HG03196 (cell line): ENCODE measurements around the gene OR10AG1.

Source experiments
- ATAC-seq: cut with Tn5 transposase; IDR thresholded peaks from one replicate; pipeline ENCODE4 v1.9.1; 2021; ENCODE audit not compliant: unreplicated experiment

OR10AG1 gene, protein sequence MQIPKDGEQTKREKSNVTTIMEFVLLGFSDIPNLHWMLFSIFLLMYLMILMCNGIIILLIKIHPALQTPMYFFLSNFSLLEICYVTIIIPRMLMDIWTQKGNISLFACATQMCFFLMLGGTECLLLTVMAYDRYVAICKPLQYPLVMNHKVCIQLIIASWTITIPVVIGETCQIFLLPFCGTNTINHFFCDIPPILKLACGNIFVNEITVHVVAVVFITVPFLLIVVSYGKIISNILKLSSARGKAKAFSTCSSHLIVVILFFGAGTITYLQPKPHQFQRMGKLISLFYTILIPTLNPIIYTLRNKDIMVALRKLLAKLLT

DNA sequence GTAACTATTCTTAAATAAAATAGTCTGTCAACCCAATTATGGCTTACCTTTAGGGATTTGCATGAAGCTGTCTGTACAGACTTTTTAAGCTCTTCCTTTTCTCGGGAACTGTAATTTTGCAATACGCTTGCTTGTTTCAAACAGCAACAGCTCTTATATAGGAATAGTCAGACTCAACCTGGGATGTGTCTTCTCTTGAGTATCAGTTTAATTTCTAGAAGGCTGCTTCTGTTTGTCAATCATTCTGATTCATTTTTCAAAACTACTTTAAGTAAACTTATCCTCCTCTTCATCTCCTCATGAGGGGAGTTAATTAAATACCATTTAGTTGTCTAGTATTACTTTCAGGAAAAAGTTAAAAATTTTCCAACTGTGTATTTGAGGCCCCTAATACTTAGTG is at the start of gene OR10AG1:
Gene OR10AG1, minus strand, starts transcription at position 101 of the 400 bp plus-strand sequence. Its CDS starts 38 bp downstream, at position 63.
- ATAC-seq = no peak

DNA sequence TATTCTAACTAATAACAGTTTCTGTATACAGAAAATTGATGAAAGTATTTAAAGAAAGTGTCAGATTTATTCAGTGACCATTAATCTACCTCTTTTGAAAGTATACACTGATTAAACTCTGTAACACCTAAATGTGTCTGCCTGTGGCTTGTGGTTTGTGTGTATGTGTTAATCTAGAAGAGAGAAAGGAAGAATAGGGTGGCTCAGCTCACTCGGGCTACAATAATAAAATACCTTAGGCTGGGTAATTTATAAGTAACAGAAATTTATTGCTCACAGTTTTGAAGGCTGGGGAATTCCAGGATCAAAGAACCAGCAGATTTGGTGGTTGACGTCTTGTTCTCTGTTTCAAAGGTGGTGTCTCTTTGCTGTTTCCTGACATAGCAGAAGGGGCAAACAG is 44.1 kb upstream of the OR10AG1 start:
- no peak for ATAC-seq

DNA sequence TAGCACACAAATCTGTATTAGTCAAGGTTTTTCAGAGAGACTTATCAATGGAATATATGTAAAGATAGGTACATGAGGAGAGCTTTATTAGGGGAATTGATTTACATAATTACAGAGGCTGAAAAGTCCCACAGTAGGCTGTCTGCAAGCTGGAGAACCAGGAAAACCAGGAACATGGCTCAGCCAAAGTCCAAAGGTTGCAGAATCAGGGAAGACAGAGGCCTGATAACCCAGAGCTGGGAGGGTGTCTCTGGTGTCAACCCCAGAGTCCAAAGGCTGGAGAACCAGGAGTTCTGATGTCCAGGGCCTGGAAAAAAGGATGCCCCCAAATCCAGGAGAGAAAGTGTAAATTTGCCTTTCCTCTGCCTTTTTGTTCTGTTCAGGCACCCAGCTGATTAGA is 41.0 kb upstream of the OR10AG1 start:
- no peak for ATAC-seq

DNA sequence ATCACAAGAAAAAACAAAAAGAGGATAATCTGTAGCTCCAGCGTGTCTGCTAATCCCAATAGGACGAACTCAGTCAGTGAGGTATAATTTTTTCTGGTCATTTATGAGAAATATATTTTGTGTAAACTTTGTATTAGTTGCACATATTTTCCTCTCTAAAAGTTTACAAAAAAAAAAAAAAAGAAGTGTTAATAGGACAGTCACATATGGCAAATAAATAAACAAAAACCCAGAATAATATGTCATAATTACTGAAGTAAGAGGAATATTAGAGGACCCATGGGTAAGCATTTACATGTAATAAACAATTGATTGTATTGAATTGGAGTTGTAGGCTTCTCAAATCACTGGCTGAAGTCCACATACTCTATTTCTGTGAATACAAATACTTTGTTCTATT is 24.8 kb upstream of the OR10AG1 start, which contains the start of gene OR5F1:
Gene OR5F1, minus strand, starts transcription at position 101 of the 400 bp plus-strand sequence. Its CDS starts 0 bp downstream, at position 101.
- ATAC-seq = no peak

DNA sequence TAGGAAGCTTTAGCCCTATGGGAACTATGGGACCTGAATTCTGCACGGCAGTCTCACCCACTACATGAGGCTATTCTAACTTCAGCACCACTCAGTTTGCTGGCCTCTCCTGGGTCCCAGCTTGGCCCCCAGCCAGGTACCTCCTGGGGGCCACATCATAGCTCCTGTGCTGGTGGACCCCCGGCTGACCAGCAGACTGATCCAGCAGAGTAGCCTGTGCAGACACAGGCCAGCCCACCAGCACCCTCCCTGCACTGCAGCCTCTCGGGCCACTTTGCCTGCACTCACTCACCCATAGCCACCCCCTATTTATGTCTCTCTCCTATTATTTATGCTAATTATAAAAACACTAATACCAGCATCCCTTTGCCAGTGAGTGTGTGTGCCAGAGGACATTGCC is 1.2 kb upstream of the OR10AG1 start:
- no peak for ATAC-seq

DNA sequence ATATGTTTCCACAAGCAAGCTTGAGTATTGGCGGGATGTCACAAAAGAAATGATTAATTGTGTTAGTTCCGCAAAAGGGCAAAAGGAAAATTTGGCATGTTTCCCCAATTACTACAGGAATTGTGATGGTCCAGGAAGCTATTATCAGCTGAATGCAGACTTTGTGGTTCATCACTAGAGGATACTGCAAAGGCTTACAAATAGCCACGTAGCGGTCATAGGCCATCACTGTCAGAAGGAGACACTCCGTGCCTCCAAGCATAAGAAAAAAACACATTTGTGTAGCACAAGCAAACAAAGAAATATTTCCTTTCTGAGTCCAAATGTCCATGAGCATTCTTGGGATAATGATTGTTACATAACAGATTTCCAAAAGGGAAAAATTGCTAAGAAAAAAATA is 1.8 kb downstream of the OR10AG1 start:
- no peak for ATAC-seq

DNA sequence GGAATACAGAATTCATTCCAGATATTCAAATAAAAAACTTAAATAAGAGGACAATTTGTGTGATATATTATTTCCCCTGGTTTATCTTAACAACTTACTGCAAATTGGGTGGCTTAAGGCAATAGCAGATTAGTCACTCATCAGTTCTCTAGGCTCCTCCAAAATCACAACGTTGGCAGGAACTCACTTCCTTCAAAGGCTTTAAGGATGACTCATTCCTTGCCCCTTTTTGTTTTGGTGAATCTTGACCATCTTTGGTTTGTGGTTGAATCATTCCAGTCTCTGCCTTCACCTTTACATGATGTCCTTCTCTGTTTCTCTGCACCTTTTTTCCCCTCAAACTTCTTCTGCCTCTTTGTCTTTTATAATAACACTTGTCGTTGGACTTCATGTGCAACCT is 3.4 kb downstream of the OR10AG1 start:
- ATAC-seq = no peak

DNA sequence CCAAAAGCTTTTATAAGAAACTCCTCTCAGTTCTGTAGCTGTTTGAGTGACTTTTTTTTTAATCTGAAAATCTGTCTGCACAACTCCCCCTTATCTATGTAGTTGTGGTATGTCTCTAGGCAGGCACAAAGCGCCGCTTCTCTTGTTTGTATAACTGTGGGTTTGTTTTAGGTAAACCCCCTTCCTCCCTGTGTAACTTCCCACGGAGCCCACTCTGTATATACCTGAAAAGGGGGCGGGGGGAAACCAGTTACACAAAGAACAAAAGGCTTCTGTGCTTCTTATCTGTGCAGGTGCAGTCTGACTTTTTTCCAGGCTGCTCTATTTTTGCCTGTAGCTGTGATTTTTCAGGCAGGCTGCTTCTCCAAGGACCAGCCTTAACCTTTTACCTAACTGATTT is 13.2 kb downstream of the OR10AG1 start:
- no peak for ATAC-seq

DNA sequence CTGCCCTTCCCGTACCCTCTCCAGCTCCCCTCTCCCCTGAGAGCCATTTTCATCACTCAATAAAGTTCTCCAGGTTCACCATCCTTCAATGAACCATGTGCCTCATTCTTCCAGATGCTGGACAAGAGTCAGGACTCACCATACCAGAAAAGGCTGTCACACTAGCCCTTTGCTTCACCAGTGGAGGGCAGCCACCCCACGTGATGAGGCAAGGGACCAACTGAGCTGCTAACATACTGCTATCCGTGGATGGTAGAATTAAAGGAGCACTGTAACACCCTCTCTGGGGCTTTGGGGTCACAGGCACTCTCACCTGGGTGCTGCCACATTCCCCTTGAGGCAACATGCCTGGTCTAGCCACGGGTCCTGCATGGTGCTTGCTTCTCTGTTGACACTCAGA is 20.4 kb downstream of the OR10AG1 start:
- no peak for ATAC-seq

DNA sequence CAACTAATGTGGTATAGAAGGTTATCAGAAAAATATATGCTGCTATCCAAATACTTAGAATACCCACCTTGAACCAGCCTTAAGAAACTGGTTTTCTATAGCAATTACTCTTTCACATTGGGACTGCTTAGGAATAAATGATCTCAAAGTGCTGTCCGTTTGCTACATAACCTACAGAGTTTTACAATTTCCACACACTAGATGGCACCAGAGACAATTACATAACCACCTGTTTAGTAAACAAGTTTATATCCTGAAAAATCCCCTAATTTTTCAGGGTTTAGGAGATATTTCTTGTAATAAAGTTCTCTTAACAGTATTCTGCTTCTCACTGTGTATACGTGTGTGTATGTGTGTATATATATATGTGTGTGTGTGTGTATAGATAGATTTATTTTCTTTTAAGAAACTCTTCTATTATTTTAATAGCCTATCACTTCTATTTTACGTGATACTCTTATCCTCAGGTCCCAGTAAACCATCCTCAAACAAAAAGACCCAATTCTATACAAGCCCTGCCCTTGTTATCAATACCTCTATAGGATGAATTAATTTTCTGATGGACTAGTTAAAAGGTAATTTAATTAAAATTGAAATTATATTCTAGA is 26.9 kb downstream of the OR10AG1 start:
- ATAC-seq = no peak

DNA sequence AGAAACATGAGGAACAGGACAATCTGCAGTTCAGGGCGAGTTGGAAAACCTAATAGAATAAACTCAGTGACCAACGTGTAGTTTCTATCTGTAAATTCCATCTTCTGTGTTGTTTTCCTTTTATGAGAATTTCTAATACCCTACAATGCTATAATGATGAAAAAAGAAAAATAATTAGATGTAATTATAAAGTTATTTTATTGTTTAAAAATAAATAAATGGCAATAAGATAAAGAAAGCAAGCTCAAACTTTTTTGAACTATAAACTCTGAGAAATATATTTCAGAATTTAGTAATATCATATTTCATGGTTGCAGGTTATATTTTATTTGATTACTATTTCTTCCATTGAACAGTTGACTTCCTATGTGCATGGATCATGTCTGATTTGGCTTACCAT is 33.4 kb downstream of the OR10AG1 start, which contains the start of gene OR5I1:
Gene OR5I1, minus strand, starts transcription at position 101 of the 400 bp plus-strand sequence. Its CDS starts 0 bp downstream, at position 101.
- no peak for ATAC-seq

DNA sequence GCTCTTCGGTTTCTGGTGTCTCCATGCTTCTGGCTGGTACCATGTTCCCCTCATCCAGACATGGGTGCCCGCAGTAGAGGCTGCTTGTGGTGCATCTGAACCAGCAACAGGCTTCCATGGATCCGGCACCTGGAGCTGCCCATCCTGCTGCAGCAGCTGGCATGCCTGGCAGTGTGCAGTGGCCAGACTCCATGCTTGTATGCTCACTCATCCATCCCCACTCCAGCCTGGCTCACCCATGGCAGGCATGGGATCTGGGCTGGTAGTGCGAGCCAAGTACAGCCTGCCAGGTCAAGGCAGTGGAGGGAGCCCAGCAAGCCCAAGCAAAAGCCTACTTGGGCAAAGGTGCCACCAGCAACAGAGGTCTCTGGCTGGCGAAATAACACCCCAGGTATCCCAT is 49.2 kb downstream of the OR10AG1 start:
- no peak for ATAC-seq
